Suprapubic skin (tissue), 4 donors: Measurements from ENCODE around the gene CIAO2A.

ENCODE experiments used
- CTCF ChIP-seq, 2 donors: fragments of 200-600 bp in 1 of 2; fragments of 450-650 bp in 1 of 2; sonication (generic) in 1 of 2; IDR thresholded peaks; one replicate each; pipeline ENCODE4 v1.5.1; 2016 to 2019; ENCODE audit warnings: antibody characterized with exemption in 2 of 2, mild to moderate bottlenecking in 1 of 2, moderate library complexity in 1 of 2
- EP300 ChIP-seq: sonication (generic); formaldehyde crosslinking; IDR thresholded peaks from one replicate; pipeline ENCODE4 v1.6.1; 2017; ENCODE audit warnings: antibody characterized with exemption
- POLR2AphosphoS5 ChIP-seq, 3 donors: sonication (generic); formaldehyde crosslinking; IDR thresholded peaks; one replicate each; pipeline ENCODE4 v1.6.1; 2017; ENCODE audit warnings: antibody characterized with exemption in 3 of 3

- no peak for TF ChIP-seq POLR2AphosphoS5 (IDR thresholded peaks at IDR 0.05)
- no peak for TF ChIP-seq EP300
- TF ChIP-seq CTCF (IDR thresholded peaks at IDR 0.05), result no peak
These were observed 44.8 kb upstream of the CIAO2A start for GRCh38 chr15:64138331-64138941.
